Coronary artery (tissue), 2 donors: ENCODE results near the gene LIN28B.

ENCODE experiments used
- DNase-seq: peaks from one replicate; pipeline ENCODE4 v3.0.0-alpha.2; 2017; ENCODE audit warnings: low spot score
- H3K27ac ChIP-seq, 2 donors: fragments of 200-600 bp; sonication (generic); one replicate each; pipeline ENCODE4 v1.5.1; 2016 to 2019
- H3K4me3 ChIP-seq: fragments of 200-600 bp; sonication (generic); 2 replicates; pipeline ENCODE4 v1.5.1; 2016; ENCODE audit warnings: mild to moderate bottlenecking, moderate library complexity
- TF ChIP-seq, protein P1 (sequence below): fragments of 200-600 bp; sonication (generic); IDR thresholded peaks from one replicate; pipeline ENCODE4 v1.5.1; 2019; ENCODE audit warnings: antibody characterized with exemption

Gene LIN28B

DNA sequence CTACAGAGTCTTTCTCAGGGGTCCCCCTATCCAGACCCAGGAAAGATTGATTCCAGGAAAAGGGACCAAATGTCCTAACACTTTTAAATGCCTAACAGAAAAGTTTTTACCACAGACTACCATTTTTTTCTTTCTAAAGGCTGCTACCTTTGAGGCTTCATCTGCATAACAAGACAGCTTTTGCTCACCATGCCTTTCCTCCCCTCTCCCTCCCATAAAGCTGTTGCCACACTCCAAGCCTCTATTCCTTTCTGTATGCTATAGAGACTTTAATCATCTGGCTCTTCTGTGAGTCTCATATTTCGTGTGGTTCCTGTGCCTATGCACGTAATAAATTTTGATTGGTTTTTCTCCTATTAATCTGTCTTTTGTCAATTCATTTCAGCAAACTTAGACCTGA is 26.0 kb upstream of the LIN28B start:
- Histone ChIP-seq H3K4me3 (no peak overlapping the region), H3K27ac (no peak overlapping the region)
- DNase-seq, result no peak
- TF ChIP-seq, protein P1, sequence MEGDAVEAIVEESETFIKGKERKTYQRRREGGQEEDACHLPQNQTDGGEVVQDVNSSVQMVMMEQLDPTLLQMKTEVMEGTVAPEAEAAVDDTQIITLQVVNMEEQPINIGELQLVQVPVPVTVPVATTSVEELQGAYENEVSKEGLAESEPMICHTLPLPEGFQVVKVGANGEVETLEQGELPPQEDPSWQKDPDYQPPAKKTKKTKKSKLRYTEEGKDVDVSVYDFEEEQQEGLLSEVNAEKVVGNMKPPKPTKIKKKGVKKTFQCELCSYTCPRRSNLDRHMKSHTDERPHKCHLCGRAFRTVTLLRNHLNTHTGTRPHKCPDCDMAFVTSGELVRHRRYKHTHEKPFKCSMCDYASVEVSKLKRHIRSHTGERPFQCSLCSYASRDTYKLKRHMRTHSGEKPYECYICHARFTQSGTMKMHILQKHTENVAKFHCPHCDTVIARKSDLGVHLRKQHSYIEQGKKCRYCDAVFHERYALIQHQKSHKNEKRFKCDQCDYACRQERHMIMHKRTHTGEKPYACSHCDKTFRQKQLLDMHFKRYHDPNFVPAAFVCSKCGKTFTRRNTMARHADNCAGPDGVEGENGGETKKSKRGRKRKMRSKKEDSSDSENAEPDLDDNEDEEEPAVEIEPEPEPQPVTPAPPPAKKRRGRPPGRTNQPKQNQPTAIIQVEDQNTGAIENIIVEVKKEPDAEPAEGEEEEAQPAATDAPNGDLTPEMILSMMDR, result no peak

DNA sequence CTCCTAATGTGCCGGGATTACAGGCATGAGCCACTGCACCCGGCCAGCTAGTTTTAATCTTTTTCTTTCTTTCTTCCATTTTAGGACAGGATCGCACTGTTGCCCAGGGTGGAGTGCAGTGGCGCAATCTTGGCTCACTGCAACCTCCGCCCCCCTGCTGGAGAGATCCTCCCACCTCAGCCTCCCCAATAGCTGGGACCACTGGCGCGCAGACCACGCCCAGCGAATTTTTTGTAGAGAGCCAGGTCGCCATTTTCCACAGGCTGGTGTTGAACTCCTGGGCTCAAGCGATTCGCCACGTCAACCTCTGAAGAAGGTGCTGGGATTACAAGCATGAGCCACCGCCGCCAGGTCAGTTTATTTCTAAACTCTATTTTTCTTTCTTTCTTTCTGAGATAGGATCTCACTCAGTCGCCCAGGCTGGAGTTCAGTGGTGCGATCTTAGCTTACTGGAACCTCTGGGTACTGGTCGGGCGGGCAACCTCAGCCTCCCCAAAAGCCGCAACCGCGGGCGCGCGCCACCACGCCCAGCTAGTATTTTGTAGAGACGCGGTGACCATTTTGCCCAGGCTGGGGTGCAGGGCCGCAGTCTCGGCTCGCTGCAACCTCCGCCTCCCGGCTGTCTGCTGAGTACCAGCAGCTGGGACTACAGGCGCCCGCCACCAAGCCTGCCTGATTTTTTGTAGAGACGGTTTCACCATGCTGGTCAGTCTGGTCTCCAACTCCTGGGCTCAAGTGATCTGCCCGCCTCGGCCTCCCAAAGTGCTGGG is 20.0 kb upstream of the LIN28B start:
- no peak overlapping the region for H3K27ac ChIP-seq
- no peak for DNase-seq
- TF ChIP-seq, protein P1, result no peak
- H3K4me3 ChIP-seq, result no peak overlapping the region

DNA sequence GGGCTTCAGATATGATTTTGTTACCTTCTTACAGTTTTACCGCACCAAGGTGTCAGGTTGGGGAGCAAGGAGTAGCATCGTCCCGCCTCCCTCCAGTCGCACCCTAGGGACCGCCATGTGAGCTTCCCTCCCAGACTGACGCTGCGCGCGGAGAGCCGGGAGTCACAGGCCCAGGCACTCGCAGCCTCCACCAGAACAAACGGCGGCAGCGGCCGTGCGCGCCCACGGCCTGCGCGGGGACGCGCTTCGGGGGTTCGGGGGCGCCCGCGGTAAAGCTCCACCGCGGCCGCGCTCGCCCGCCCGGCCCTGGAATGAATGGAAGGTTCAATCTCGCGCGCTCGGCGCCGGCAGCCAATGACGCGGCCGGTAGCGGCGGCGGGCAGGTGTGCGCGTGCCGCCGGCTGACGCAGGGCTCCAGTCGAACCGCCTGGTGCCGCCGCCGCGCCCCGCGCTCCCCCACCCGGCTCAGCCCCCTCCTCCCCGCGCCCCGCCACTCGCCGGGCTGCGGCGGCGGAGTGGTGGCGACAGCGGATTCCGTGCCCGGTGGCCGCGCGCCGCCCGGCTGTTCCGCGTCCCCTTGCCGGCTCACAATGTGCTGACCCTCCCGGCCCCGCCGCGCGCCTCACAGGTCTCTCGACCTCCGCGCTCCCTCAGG is 16.5 kb upstream of the LIN28B start:
- no peak for DNase-seq
- Histone ChIP-seq H3K4me3 (peak overlapping the region; percentile 69), H3K27ac (no peak overlapping the region)
- TF ChIP-seq, protein P1, result no peak

DNA sequence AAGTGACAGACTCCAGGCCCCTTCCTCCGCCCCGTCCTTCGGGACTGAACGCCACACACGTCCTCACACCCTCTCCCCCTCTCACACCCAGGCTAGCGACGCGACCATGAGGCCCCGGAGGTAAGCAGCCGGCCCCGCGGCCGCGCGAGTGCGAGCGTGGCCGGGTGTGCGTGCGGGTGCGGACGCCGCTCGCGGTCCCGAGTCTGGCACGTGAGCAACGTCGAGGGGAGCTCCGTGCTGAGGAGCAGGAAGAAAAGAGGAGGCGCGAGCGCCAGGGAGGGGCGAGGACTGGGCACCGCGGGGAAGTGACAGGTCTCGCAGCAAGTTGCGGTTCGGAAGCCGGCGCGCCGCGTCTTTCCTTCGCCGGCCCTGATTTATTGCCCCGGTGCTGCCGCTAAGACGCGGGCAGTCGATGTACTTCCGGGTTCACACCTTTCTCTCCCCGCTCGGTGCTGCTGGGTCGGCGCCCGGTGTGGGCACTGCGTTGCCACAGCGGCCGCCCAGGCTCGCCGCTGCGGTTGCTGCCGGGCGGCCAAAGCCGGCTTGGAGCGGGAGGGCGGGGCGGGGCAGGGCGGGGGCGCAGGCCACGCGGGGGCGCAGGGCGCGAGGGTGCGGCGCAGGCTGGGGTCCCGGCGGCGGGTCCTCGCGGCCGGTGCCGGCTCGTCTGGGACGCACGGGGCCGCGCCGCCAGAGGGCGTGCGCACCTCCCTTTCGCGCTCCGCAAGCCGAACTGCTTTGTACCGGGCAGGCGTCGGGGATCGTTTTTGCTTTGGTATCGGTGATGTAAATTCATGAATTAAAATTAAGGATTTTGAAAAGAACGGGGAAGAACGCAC is 15.8 kb upstream of the LIN28B start:
- DNase-seq, result no peak
- Histone ChIP-seq H3K4me3 (peak overlapping the region; percentile 69), H3K27ac (no peak overlapping the region)
- TF ChIP-seq, protein P1, result no peak

DNA sequence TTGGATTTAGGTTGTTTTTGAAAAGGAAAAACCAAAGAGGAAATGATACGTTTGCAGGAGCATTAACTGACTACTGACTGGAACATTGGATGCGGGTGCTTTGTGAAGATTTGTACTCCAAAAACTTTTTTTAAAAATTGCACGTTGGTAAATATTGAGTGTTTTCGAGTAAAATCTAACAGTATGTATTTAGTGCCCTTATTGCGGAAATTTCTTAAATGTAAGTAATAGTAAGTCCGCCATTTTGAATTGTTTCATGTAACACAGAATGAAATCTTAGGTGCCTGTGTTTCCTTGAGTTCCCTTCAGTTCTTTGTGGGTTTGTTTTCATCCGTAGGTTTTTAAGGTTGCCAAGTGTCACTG is 15.2 kb upstream of the LIN28B start:
- TF ChIP-seq, protein P1, result no peak
- no peak for DNase-seq
- H3K4me3 ChIP-seq, result peak overlapping the region; percentile 69
- no peak overlapping the region for H3K27ac ChIP-seq

DNA sequence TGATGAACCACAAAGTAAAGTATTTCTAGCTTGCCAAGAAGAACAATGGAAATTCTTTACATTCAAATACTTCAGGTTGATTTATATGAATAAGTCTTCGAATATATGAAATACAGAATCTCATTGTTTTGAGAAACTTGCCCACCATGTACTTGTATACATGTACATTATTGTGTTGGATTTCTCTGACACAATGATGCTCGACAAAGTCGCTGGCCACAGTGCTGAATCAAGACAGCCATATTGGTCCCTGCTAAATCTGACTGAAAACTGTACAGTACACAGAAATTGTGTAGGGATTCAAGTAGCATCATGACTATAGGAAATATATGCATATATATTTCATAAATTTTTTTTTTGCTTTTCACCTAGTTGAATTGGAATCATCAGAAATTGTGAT is 13.1 kb upstream of the LIN28B start:
- TF ChIP-seq, protein P1, result no peak
- no peak overlapping the region for H3K4me3 ChIP-seq
- no peak for DNase-seq
- no peak overlapping the region for H3K27ac ChIP-seq
